ENCODE results near the gene CSNK1E.

CSNK1E gene

DNA sequence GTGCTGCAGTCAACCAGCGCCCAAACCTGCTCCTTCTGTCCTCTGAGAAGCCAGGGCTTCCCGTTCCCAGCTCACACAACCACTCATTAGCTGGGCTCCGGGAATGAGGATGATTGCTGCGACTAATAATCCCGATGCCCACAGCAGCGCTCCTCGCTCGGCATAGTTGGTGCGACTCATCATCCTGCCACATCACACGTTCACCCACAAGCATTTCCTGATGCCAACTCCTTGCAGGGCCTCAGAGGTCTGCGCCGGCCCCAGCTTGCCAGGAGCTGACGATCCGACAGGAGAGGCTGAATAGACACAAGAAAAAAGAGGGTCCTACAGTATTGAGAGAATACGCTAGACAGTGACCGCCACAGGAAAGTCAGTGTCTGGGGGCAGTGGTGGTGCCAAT, 10.6 kb upstream of the CSNK1E start:
- no peak for DNase-seq

DNA sequence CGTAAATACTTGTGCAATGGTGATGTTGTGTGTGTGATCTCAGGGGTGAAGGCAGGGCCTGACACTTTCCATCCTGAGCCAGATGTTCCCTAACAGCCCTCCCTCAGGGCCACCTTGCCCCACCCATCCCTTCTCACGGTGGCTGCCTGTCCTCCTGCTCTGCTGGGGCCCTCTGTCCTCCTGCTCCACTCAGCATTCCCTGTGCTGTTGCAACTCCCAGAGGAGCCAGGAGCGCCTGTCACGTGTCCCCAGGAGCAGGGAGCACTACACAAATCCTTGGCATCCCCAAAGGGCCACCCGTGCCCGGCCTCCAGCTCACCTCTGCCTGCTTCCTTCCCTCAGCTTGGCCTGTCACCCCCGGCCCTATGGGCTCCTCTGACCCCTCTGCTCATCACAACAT, 10.2 kb upstream of the CSNK1E start:
- no peak for DNase-seq

DNA sequence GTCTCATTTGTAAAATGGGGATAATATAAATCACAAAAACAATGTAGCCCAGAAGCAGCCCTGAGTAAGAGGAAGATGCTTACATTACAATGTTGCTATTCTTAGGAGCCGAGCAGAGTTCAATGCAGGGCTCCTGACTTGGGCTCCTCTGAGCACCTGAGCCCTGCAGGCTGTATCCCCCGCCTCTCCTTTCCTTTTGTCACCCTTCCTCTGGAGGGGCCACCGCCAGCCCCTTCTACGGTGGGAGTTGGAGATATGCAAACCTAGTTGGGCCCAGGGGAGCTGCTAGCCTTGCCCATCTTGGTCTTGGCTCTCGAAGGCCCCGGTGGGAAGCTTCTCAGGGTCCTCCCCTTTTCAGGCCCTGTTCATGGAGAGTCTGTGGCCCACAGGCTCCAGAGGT, 8.4 kb upstream of the CSNK1E start:
- no peak for DNase-seq

DNA sequence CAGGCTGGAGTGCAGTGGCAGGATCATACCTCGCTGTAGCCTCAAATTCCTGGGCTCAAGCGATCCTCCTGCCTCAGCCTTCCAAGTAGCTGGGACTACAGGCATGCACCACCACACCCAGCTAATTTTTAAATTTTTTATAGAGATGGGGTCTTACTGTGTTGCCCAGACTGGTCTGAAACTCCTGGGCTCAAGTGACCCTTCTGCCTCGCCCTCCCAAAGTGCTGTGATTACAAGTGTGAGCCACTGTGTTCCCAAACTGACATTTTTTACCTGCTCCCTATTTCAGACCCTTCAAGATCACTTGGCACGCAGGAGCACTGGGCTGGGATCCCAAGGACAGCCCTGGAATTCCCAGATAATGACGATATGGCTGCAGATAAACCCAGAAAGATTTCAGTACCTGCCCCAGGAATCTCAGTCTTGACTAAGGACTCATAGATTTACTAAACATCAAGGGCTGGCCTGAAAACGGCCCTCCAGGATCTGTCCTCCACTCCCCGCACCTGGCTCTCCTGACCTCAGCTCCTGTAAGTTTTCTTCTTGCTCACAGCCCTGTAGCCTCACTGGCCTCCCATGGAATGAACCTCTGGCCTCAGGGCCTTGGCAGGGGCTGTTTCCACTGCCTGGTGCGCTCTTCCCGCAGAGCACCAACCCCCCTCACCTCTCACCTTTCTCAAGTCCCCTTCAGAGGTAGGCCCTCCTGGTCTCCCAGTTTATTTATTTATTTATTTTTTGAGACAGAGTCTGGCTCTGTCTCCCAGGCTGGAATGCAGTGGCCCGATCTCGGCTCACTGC, 3.6 kb upstream of the CSNK1E start:
- DNase-seq = no peak

GRCh38 chr22:38318792-38319773, 1.9 kb upstream of the CSNK1E start:
- DNase-seq = no peak

GRCh38 chr22:38317995-38318715, 922 bp upstream of the CSNK1E start:
- no peak for DNase-seq

DNA sequence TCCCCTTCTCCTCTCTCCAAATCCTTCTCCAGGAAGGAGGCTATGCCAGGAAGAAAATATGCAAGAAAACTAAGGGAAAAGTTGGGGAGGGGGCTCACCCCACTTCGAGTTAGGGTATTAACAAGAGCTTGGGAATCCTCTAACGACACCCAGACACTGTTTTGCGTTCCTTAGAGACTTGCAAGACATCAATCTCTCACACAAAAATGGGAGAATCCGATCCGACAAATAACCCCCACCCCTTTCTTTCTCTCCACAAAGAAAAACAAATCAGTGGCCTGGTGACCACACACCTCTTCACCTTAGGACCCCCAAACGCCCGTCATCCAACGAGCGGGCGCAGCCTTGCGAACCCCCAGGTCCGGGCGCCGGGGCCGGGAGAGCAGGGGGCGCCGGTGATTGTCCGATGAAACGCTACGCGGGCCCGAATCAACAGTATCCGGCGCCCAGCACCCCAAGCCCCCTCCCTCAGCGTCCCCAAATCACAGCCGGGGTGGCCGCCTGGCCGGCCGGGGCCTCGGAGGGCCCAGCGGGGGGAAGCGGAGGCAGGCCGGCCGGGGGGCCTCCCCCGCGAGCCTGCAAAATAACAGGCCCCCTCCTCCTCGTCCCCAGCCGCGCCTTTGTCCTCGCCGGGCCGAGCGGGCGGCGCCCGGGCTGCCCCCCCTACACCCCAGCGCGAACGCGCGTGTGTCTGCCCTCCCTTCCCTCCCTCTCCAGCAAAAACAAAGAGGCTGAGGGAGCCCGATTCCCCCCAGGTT, 690 bp downstream of the CSNK1E start:
- peak; percentile 33 to 58 (median 50) for DNase-seq

GRCh38 chr22:38315823-38316363, 1.3 kb downstream of the CSNK1E start:
- no peak for DNase-seq

GRCh38 chr22:38314933-38315822, 2.1 kb downstream of the CSNK1E start:
- DNase-seq = peak in 1 of 5 donors; percentile 17

DNA sequence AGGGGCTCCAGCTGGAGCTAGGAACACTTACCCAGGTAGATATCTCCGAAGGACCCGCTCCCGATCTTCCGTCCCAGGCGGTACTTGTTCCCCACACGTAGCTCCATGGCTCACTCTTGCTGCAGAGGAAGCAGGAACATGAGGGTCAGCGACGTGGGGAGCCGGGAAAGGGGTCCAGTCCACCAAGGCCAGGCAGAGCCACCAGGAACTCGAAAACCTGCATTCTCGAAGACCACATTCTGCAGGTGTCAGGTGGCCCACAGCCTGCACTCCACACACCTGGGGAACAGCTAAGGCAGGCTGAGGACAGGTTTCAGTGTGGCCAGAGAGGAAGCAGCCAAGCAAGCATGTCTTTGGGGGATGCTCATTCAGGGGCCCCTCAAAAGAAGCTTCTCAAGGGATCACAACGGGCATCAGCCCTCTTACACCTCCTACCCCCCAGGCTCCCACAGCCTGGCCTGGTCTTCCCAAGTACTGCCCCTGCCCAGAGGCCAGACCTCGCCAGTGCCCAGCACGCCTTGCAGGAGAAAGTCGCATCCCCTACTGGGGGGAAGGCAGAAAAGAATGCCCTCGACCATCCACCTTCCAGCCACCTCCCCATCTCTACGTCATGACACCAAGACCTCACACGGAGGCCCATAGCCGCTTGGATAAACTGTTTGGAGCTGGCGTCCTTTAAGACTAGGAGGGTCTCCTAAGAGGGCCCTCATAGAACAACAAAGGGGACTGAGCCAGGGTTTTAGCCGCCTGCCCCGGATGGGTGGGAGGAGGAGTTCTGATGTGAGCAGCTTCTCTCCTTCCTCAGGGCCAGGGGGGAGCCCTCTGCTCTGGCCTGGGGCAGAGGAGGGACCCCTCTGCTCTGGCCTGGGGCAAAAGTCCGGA, 2.9 kb downstream of the CSNK1E start:
- DNase-seq = no peak

DNA sequence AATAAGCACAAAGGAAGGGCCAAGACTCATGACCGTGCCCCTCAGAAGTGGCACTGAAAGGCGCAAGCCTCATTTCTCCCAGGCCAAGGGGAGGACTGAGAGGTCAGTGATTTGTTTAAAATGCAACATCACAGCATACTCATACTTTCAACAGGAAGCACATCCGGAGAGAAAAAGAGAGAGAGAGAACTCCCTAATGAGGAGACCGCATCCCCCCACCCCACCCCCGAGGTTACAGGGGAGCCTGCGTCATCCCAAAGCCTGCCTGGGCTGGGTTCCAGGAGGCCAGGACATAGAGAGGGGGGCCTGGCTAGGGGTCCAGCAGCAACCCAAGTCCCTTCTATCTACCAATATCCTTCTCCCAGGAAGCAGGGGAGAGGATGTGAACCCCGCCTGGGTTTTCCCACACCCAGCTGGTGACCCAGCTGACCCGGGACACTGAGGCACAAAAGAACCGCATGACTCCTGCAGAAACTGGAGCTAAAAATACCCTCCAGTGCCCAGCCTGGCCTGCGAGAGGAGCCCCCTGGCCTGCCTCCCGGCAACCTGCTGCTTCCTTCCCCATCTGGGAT, 3.8 kb downstream of the CSNK1E start:
- DNase-seq = peak in 1 of 5 donors; percentile 54

DNA sequence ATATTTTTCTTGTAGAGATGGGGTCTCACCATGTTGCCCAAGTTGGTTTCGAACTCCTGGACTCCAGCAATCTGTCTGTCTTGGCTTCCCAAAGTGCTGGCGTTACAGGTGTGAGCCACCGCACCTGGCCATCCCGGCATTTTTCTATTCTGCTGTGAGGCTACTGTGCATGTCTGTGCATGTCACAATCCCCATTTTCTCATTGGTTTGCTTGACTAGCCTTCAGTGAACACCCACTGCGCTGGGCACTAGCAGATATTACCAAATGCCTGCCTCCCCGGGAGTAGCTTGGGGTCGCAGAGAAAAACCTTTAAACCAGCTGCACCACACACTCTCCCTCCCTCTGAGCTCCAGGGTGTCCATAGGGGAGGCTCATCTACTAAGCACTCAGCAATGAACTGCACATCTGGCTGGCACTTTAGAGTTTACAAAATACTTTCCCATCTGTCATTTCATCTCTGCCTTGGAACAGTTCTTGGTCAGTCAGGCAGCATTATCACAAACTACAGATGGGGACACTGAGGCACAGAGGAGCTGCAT, 4.9 kb downstream of the CSNK1E start:
- no peak for DNase-seq

DNA sequence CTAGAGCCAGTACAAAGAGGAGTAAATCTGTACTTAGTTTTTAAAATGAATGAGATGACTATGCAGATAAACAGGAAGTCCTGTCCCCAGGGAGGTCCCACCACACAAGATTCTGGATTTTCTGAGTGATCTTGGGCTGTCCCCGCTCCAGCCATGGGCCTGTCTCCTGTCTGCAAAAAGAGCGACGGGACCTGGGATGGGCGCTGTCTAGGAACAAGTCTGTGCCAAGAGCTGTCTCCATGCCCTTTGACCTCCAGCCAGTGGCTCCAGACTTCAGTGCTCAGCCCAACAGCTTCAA, 6.0 kb downstream of the CSNK1E start:
- no peak for DNase-seq

DNA sequence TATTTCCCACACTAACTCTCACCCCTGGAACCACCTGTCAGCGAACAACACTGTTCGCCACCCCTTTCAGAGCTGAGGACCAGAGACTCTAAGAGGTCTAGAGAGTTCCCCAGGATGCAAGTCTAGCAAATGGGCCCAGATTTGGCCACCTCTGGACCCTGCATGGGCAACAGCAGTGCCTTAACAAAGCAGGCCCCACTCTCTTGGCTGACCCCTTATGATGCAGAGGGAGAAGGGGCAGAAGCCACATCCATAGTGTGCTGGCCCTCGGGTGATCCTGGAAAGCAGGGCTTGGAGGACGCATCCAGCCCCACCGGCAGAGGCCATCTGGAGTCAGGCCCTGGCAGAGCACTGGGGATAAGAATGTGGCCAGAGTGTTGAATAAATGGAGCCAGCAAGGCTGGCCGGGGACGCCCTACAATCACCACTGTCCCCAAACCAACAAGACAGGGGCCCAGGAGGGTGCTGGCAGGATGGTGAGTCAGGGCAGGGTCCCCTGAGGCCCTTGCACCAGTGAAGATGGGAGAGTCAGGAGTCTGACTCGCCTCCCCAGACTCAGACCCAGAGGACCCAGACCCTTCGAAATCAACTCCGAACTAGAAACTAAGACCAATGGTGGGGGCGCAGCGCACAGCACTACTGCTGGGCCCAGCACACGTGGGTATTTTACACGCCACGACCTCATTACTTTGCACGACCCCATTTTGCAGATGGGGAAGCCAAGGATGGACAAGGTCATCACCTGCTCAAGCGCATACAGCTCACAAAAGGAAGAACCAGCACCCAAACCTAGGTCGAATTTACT, 6.5 kb downstream of the CSNK1E start:
- no peak for DNase-seq

DNA sequence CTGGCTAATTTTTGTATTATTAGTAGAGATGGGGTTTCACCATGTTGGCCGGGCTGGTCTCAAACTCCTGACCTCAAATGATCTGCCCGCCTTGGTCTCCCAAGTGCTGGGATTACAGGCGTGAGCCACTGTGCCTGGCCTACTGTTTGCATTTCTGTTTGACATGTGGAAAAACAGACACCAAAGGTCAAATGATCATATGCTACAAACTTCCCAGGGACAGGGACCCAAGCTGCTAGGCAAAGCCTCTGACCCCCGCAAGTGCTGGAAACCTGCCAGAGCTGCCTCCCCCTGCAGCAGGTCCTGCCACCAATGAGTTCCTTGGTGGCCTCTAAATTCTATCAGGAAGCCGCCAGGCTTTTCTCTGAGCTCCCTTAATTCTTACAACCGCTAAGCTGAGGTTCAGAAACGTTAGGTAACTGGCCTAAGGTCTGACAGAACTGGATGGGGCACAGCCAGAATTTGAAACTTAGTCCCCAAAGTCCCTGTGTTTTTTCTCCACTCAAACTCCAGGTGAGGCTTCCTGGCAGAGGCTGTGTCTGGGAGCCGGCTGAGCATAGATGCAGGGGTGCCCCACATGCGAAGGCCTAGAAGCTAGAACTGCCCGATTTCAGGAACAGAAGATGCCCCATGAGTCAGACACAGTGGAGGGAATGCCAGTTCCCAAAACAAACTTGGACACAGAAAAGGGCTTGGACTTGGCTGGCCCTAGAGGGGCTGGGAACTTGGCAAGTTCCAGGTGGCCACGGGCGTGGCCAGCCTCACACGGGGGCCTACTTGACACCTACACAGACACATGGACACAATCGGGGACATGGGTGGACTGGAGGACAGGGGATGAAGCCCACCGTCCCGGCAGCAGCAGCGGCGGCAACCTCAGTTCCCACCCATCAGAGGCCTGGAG, 7.4 kb downstream of the CSNK1E start:
- no peak for DNase-seq

DNA sequence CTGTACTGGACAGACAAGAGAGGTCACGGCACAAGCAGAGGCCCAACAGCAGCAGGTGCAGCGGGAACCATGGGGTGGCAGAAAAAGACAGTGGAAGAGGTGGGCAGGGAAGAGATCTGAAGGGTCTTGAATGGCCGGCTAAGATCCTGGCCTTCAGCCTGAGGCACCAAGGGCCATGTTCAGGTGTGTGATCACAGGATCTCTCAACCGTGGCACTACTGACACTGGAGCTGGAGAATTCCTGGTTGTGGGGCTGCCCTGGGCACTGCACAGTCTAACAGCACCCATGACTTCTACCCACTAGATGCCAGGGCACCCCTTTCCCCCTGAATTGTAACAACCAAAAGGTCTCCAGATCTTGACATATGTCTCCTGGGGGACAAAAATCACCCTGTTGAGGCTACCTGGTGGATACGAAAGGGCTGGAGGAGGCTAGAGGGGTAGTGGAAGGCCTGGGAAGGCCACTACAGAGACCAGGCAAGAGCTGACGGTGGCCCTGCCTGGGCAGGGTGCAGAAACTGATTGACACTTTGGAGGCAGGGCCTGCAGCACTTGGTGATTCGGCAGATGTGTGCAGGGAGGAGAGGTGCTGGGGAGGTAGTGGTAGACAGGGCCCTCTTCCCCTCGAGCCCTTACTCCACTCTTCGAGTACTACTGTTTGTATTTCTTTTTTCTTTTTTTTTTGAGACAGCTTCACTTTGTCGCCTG, 8.3 kb downstream of the CSNK1E start:
- DNase-seq = no peak
